ENCODE data around the gene ASB12. TPM values are rescaled to one million over a fixed set of nuclear protein-coding genes. Genes with fewer than 3 reads are reported as not detected.

The ASB12 gene
- total RNA-seq, result not detected in 2 replicates

DNA sequence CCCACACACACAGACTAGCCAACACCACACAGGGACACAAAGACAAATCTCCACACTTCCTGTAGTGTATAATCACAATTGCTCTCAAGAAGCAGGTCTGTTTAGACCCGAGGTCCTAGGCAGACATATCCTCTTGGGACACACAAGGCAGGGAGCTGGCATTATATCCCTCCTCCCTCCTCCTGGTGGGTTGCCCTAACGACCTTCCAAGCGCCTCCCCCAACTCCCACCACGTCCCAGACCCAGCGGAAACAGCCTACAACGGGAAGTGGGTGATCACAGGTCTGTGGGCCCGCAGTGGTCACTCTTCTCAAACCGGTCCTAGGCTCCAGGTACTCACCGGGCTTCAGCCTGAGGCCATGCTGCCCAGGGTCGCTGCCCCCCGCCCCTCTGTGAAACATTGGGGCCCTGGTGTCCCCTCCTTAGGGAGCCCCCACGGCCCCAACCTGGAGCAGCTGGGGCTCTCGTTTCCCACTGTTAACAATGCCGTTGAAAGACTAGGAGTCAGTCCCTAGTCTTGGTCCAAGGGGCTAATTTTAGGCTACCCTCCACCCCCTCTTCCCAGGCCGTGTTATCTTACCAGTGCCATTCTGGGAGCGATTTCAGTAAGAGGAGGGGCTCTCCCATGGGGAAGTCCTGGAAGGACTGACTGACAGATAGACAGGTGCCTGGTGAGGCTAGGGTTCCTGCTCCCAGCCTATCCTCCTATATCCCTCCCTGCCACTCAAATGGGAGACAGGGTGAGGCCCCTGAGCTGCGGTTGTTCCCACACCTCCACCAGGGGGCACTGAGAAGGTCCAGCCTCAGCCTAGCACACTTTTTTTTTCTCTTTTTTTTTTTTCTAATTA, at the start of gene ASB12:
TSS of gene ASB12 (minus strand) at position 485 of the 848 bp plus-strand sequence. CDS start 4,957 bp downstream, outside the sequence.

DNA sequence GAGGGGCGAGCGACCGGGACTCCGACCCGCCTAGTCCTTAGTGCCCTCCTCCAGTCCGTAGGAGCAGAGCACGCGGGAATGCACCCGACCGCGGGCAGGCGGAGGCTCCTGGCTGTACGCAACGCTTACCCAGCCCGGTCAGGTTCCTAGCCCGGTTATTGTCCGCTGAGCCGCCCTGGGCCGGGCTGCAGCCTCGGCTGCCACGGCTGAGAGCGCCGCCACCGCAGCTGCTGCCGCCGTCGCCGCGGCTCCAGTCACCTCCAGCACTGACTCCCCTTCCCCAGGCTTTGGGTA, 25.0 kb downstream of the ASB12 start, which contains the start of gene AMER1:
TSS of gene AMER1 (minus strand) at position 268 of the 294 bp plus-strand sequence. CDS start 12,422 bp downstream, outside the sequence.

Small RNA genes within 50 kb of the gene (small RNA-seq; reads per million reads assigned to genes)
- not detected for gene RN7SL799P

Other genes starting within 250 kb of the ASB12 start
- 2.4 TPM in 2 replicates for gene AMER1, start 24.9 kb downstream of the ASB12 start, total RNA-seq
- 0.76 and 0.79 TPM in 2 replicates for gene MTMR8, start 164.8 kb upstream of the ASB12 start, total RNA-seq

Data from placental epithelial cell (primary cell).